GM18499 (cell line): ENCODE data around the gene STK24.

ENCODE experiments used
- ATAC-seq: cut with Tn5 transposase; IDR thresholded peaks from one replicate; pipeline ENCODE4 v1.9.1; 2021; ENCODE audit warnings: moderate number of reproducible peaks; ENCODE audit not compliant: insufficient read depth, unreplicated experiment

The STK24 gene

DNA sequence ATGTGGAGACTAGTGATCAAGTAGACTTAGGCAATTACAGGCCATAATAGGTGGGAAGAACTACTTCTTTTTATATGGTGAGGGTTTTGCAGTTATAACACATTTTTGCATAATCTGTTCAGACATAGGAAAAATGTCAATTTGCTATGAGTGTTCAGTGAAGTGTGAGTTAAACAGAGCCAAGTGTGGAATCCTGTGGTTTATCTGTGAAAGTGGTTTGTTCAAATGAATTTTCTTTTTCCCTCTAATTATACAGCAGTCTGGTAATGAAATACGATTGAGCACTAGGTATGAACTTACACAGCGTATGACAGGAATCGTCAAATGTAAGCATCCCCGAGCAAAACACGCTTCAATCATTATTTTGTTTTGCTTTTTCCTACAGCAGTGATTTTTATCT, 178.3 kb downstream of the STK24 start:
- ATAC-seq: no peak

DNA sequence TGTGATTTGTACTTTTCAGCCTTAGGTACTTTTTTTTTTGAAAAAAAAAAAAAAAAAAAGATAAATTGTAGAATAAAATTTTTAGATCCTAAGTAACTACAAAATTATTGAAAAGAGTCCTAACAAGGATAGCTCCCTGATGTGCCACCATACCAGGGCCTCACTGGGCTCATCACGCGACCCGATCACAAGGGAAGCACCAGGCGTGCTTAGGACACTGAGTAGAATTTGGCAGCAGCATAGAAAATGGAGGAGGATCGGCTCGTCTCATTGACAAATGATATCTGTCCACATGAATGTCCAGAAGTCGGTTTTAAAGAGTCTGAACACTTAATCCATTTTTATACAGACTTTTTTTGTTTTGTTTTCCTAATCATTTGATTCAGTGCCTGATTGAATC, 179.0 kb downstream of the STK24 start:
- ATAC-seq: no peak

DNA sequence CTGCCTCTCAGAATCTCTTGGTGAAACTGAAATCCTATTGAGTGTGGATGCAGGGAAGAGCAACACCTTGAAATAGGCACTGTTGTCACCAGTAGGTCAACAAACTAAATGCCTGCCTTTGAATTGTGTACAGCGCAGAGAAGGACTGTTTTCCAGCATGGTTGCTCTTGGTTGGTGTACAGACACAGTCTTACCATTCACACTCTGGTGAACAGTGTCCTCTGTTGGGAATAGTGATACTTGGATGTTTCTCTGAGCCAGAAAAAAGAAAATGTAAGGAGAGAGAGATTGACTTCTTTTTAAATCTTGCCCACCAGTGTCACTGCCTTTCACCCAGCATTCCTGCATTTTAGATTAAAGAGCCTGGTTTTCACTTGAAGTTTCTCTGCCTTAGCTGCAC, 179.7 kb downstream of the STK24 start:
- no peak for ATAC-seq

DNA sequence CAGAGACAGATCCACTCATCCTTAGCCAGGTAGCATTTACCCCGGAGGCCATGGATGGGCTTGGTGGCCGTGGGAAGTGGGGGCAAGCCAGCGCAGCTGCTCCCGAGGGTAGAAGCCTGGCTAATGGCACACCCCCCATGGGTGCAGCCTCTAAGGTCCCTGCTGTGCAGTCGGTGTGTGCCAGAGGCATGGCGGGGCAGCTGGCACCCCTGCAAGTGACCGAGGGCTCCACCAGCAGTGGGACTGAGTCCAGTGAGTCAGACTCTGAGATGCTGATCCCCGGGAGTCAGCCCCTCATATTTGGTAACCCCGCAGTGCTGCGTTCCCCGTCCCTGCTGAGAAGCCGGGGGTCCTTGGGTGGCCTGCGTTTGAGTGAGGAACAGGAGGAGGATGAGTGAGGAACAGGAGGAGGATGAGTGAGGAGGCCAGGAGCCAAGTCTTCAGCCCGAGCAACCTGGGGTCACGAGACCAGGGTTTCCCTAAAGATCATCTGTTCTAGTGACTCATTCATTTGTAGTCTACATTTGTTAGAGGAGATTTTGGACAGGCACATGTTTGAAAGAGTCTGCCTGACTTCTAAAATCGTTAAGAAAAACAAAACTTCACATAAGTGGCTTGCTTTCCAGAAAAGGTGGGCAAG, 180.7 kb downstream of the STK24 start:
- ATAC-seq: no peak
